GM12865 (cell line): ENCODE data around the gene DNHD1.

Experiments
- DNase-seq: peaks from one replicate; pipeline ENCODE4 v3.0.0; 2010; ENCODE audit warnings: low read depth
- H3K4me3 ChIP-seq: 2 replicates; pipeline ENCODE4 v1.5.1; 2011; ENCODE audit warnings: mild to moderate bottlenecking, low read depth, low read length, control low read depth
- CTCF ChIP-seq: IDR thresholded peaks from 2 replicates; pipeline ENCODE4 v1.5.1; 2011; ENCODE audit warnings: low read length, control low read depth, low read depth, inconsistent platforms; ENCODE audit not compliant: insufficient read depth; ENCODE audit errors: missing control alignments

DNHD1 gene

GRCh38 chr11:6594142-6594768 is 97.2 kb downstream of the DNHD1 start:
- no peak for TF ChIP-seq CTCF
- no peak overlapping the region for H3K4me3 ChIP-seq
- DNase-seq = no peak

- DNase-seq = no peak
- no peak for TF ChIP-seq CTCF
- no peak overlapping the region for H3K4me3 ChIP-seq
These were observed 99.3 kb downstream of the DNHD1 start for GRCh38 chr11:6596239-6596877.

- no peak for TF ChIP-seq CTCF
- no peak overlapping the region for H3K4me3 ChIP-seq
- no peak for DNase-seq
These were observed 101.5 kb downstream of the DNHD1 start for GRCh38 chr11:6598555-6598954.

GRCh38 chr11:6599449-6599848 is 102.4 kb downstream of the DNHD1 start:
- no peak for DNase-seq
- H3K4me3 ChIP-seq = no peak overlapping the region
- no peak for TF ChIP-seq CTCF

GRCh38 chr11:6599881-6600390 is 102.9 kb downstream of the DNHD1 start:
- no peak for TF ChIP-seq CTCF
- no peak for DNase-seq
- no peak overlapping the region for H3K4me3 ChIP-seq

GRCh38 chr11:6601041-6601461 is 104.0 kb downstream of the DNHD1 start:
- no peak overlapping the region for H3K4me3 ChIP-seq
- no peak for TF ChIP-seq CTCF
- DNase-seq = no peak
